GM23248 (cell line): ENCODE data around the gene MATR3. TPM values are rescaled to one million over a fixed set of nuclear protein-coding genes. Genes with fewer than 3 reads are reported as not detected.

Experiments
- DNase-seq: peaks from one replicate; pipeline ENCODE4 v3.0.0-alpha.2; 2015
- H2AFZ ChIP-seq: fragments of 200-600 bp; sonication (generic); 2 replicates; pipeline ENCODE4 v1.6.1; 2016; ENCODE audit warnings: antibody characterized with exemption
- H3F3A ChIP-seq: fragments of 200-600 bp; sonication (generic); 2 replicates; pipeline ENCODE4 v1.6.1; 2016; ENCODE audit warnings: mild to moderate bottlenecking, antibody characterized with exemption, mixed run types; ENCODE audit not compliant: insufficient read depth
- H3K27ac ChIP-seq: fragments of 200-600 bp; sonication (generic); 2 replicates; pipeline ENCODE4 v1.5.1; 2016; ENCODE audit warnings: mild to moderate bottlenecking
- H3K27me3 ChIP-seq: fragments of 200-600 bp; sonication (generic); replicated peaks from 2 replicates; pipeline ENCODE4 v1.6.1; 2016; ENCODE audit warnings: mild to moderate bottlenecking; ENCODE audit not compliant: insufficient read depth
- H3K36me3 ChIP-seq: fragments of 200-600 bp; sonication (generic); 2 replicates; pipeline ENCODE4 v1.6.1; 2016; ENCODE audit warnings: low read depth, mild to moderate bottlenecking
- H3K4me1 ChIP-seq: fragments of 200-600 bp; sonication (generic); 2 replicates; pipeline ENCODE4 v1.6.1; 2016; ENCODE audit warnings: mild to moderate bottlenecking; ENCODE audit not compliant: insufficient read depth
- H3K4me2 ChIP-seq: fragments of 200-600 bp; sonication (generic); one replicate; pipeline ENCODE4 v1.6.1; 2016; ENCODE audit warnings: mild to moderate bottlenecking; ENCODE audit not compliant: unreplicated experiment
- H3K4me3 ChIP-seq: fragments of 200-600 bp; sonication (generic); 2 replicates; pipeline ENCODE4 v1.5.1; 2016; ENCODE audit warnings: mild to moderate bottlenecking
- H3K79me2 ChIP-seq: fragments of 200-600 bp; sonication (generic); 2 replicates; pipeline ENCODE4 v1.6.1; 2016; ENCODE audit warnings: mild to moderate bottlenecking; ENCODE audit not compliant: insufficient read depth
- H3K9ac ChIP-seq: fragments of 200-600 bp; sonication (generic); 2 replicates; pipeline ENCODE4 v1.6.1; 2016; ENCODE audit warnings: mild to moderate bottlenecking
- H3K9me2 ChIP-seq: fragments of 200-600 bp; sonication (generic); 2 replicates; pipeline ENCODE4 v1.6.1; 2016; ENCODE audit warnings: mixed run types, mild to moderate bottlenecking, moderate library complexity; ENCODE audit not compliant: insufficient read depth
- H3K9me3 ChIP-seq: fragments of 200-600 bp; sonication (generic); one replicate; pipeline ENCODE4 v1.6.1; 2017; ENCODE audit warnings: low read depth
- H4K20me1 ChIP-seq: fragments of 200-600 bp; sonication (generic); 2 replicates; pipeline ENCODE4 v1.6.0; 2016; ENCODE audit not compliant: insufficient read depth
- EZH2 ChIP-seq: fragments of 200-600 bp; sonication (generic); IDR thresholded peaks from 2 replicates; pipeline ENCODE4 v1.6.1; 2018; ENCODE audit warnings: antibody characterized with exemption, mild to moderate bottlenecking; ENCODE audit not compliant: insufficient read depth, poor library complexity, severe bottlenecking
- EZH2phosphoT487 ChIP-seq: fragments of 200-600 bp; sonication (generic); IDR thresholded peaks from 2 replicates; pipeline ENCODE4 v1.6.1; 2018; ENCODE audit warnings: antibody characterized with exemption, moderate library complexity, mild to moderate bottlenecking, low read depth; ENCODE audit not compliant: insufficient read depth
- WGBS, 2 experiments: methylation state at CpG; one replicate each; pipeline ENCODE4 v1.1.6; 2015 to 2017; ENCODE audit warnings: low lambda C conversion rate in 2 of 2, low coverage in 1 of 2; ENCODE audit errors: missing lambda C conversion rate in 2 of 2; 5-methylcytosine and 5-hydroxymethylcytosine counted together
- in situ Hi-C: fragments of 300-500 bp; cut with MboI; formaldehyde crosslinking; loops from 2 replicates; pipeline ENCODE4 v1.15.0; 2020
- polyA plus RNA-seq: library from polyadenylated mRNA; unstranded; fragments of >200 nt; fragmentation: Nextera tagmentation; extraction: Ambion mirVana; gene quantifications from 2 replicates; pipeline ENCODE4 v1.2.1, GENCODE V29; 2016
- total RNA-seq: library from RNA; depleted of rRNA; stranded (reverse); fragments of >200 nt; shearing (Covaris generic); gene quantifications from 2 replicates; pipeline ENCODE4 v1.2.3, GENCODE V29; 2014

Gene MATR3
- total and polyA plus RNA-seq, 2 experiments from 2014 or later = 198 to 215 TPM

DNA sequence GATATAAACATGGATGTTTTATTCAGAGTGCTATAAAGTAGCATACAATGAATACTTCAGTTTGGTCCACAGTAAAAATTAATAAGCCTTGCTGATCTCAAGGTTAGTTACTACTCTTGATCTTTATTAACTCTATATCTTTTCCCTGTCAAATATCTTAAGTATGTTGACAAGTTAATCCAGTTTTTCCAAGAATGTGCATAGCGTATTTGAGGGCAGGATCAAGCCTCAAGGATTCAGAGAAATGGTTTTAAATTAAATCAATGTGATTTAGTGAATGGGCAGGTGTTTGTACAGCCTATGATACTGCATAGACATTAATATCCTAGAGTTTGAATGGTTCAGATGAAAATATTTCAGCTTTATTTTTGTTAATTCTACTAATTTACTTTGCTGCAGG, 20.7 kb downstream of the MATR3 start:
- no peak for TF ChIP-seq EZH2phosphoT487
- TF ChIP-seq EZH2 = no peak
- Histone ChIP-seq H3K79me2 (peaks cover 100% of the 10 kb centered on the region), H3K9ac (no peak overlapping the region), H3K4me1 (peaks cover 12% of the 10 kb centered on the region), H4K20me1 (peaks cover 36% of the 10 kb centered on the region), H3K9me2 (no peaks in the 10 kb centered on the region), H3K4me3 (no peak overlapping the region), H3K27ac (no peak overlapping the region), H3K4me2 (no peak overlapping the region), H3F3A (peaks cover 19% of the 10 kb centered on the region; the same call in 1 of the 2 replicates), H3K36me3 (peaks cover 34% of the 10 kb centered on the region), H3K27me3 (no peaks in the 10 kb centered on the region), H3K9me3 (no peaks in the 10 kb centered on the region), H2AFZ (no peak overlapping the region)
- in situ Hi-C loops = no loop called here
- WGBS, 2 experiments = 47 to 63% methylated on average over 1 of the region's 1 CpG
- DNase-seq = no peak

- Histone ChIP-seq H3K79me2 (peaks cover 100% of the 10 kb centered on the region), H3K9me2 (no peaks in the 10 kb centered on the region), H3K27me3 (no peaks in the 10 kb centered on the region), H3K27ac (no peak overlapping the region), H4K20me1 (peaks cover 29% of the 10 kb centered on the region), H3K36me3 (peaks cover 40% of the 10 kb centered on the region), H3K9me3 (no peaks in the 10 kb centered on the region), H3K9ac (no peak overlapping the region), H3K4me2 (no peak overlapping the region), H3F3A (peaks cover 14% of the 10 kb centered on the region; the same call in 1 of the 2 replicates), H3K4me1 (peaks cover 10% of the 10 kb centered on the region), H3K4me3 (no peak overlapping the region), H2AFZ (no peak overlapping the region)
- TF ChIP-seq EZH2phosphoT487 (no peak), EZH2 (no peak)
- WGBS, 2 experiments = 82 to 83% methylated on average over 3 of the region's 3 CpGs
- DNase-seq = no peak
- in situ Hi-C loops = no loop called here
Measured at GRCh38 chr5:139315056-139315615, 21.6 kb downstream of the MATR3 start.

GRCh38 chr5:139335811-139336210, 42.3 kb downstream of the MATR3 start:
- peaks cover 17% of the 10 kb centered on the region for H3K36me3 ChIP-seq
- in situ Hi-C loops = no loop called here
- H3K27ac ChIP-seq = no peak overlapping the region
- H4K20me1 ChIP-seq = no peaks in the 10 kb centered on the region
- peaks cover 4% of the 10 kb centered on the region; the same call in 1 of the 2 replicates for H3K79me2 ChIP-seq
- H3K4me1 ChIP-seq = 0 out of 2 replicates have a peak, but pooled peaks cover 3% of the 10 kb centered on the region
- H2AFZ ChIP-seq = no peak overlapping the region
- H3K4me2 ChIP-seq = no peak overlapping the region
- H3K9ac ChIP-seq = no peak overlapping the region
- DNase-seq = no peak
- TF ChIP-seq EZH2 (no peak), EZH2phosphoT487 (no peak)
- H3K9me2 ChIP-seq = no peaks in the 10 kb centered on the region
- WGBS, 2 experiments = 59% methylated on average over 6 of the region's 6 CpGs
- no peaks in the 10 kb centered on the region for H3K9me3 ChIP-seq
- H3F3A ChIP-seq = peaks cover 46% of the 10 kb centered on the region
- no peaks in the 10 kb centered on the region for H3K27me3 ChIP-seq
- no peak overlapping the region for H3K4me3 ChIP-seq

DNA sequence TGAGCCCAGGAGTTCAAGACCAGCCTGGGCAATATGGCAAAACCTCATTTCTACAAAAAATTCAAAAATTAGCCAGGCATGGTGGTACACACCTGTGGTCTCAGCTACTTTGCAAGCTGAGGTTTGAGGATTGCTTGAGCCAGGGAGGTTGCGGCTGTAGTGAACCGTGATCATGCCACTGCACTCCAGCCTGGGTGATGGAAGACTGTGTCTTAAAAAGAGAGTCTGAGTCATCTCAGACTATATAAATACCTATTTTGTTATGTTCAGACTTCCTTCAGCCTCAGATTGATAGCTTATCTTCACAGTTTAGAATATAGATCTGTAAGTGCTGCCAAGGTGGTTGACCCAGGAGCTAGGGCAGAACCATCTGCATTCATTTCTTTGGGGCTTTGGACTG, 46.5 kb downstream of the MATR3 start:
- Histone ChIP-seq H3F3A (peaks cover 39% of the 10 kb centered on the region), H3K9me3 (no peaks in the 10 kb centered on the region), H3K79me2 (peaks cover 33% of the 10 kb centered on the region), H3K27me3 (no peaks in the 10 kb centered on the region), H3K9ac (no peak overlapping the region), H3K4me2 (no peak overlapping the region), H3K4me3 (no peak overlapping the region), H3K4me1 (peaks cover 18% of the 10 kb centered on the region; the same call in 1 of the 2 replicates), H2AFZ (no peak overlapping the region), H3K36me3 (no peaks in the 10 kb centered on the region), H3K9me2 (no peaks in the 10 kb centered on the region), H4K20me1 (peaks cover 23% of the 10 kb centered on the region), H3K27ac (no peak overlapping the region)
- in situ Hi-C loops = no loop called here
- no peak for DNase-seq
- 67 to 77% methylated on average over 2 of the region's 2 CpGs for WGBS, 2 experiments
- TF ChIP-seq EZH2phosphoT487 (no peak), EZH2 (no peak)
